ENCODE data around the gene CEP43. TPM values are rescaled to one million over a fixed set of nuclear protein-coding genes. Genes with fewer than 3 reads are reported as not detected.
A peak's percentile ranks its signal among the peaks of the same experiment; 100 is the strongest.

The CEP43 gene
- total and polyA plus RNA-seq, 8 donors: 7.5 to 99.6 (median 13.8) TPM

DNA sequence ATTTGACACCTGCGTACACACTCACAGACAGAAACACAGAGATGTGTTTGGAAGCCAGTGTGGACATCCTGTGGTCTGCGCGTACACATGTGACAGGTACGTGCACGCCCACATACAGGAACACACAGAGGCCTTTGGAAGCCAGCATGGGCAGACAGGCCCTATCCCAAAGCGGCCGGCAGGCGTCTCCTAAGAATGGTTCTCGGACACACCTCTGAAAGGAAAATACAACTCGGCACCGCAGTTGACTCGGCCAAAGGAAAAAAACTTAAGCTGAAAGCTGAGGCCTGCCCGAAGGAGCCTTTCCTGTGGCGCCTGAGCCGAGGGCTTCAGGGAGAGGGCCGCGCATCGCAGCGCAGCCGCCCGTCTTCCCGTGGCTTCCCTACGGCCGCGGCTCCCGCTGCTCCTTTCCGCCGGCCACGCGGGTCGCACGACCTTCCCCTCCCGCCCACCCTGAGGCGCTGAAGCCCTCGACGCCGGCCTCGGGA is 1.4 kb upstream of the CEP43 start:
- no peaks in the 10 kb centered on the region for H3K36me3 ChIP-seq
- intact Hi-C loops (cut with DNase I; ENCODE audit: low total_unique reads): loop anchor here (5.0 kb wide), 1 partner anchor 36 kb away; no protein-coding TSS in a partner anchor
- peak overlapping the region; percentile 66 to 84 (median 82) for H3K27ac ChIP-seq
- peaks cover 16 to 42% (median 34%) of the 10 kb centered on the region in 4 donors for H3K4me1 ChIP-seq
- peak overlapping the region; percentile 84 to 100 (median 91) for H3K4me3 ChIP-seq
- WGBS, 5 donors: 0 to 5% (median 4%) methylated on average over 27 to 38 of the region's 38 CpGs
- DNase-seq: peak; percentile 69 to 90
- no peak for TF ChIP-seq POLR2AphosphoS5 (IDR thresholded peaks at IDR 0.05)
- TF ChIP-seq, protein P1, sequence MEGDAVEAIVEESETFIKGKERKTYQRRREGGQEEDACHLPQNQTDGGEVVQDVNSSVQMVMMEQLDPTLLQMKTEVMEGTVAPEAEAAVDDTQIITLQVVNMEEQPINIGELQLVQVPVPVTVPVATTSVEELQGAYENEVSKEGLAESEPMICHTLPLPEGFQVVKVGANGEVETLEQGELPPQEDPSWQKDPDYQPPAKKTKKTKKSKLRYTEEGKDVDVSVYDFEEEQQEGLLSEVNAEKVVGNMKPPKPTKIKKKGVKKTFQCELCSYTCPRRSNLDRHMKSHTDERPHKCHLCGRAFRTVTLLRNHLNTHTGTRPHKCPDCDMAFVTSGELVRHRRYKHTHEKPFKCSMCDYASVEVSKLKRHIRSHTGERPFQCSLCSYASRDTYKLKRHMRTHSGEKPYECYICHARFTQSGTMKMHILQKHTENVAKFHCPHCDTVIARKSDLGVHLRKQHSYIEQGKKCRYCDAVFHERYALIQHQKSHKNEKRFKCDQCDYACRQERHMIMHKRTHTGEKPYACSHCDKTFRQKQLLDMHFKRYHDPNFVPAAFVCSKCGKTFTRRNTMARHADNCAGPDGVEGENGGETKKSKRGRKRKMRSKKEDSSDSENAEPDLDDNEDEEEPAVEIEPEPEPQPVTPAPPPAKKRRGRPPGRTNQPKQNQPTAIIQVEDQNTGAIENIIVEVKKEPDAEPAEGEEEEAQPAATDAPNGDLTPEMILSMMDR (IDR thresholded peaks at IDR 0.05): peak in 5 of 7 experiments; percentile 16 to 42 (median 32)
- TF ChIP-seq POLR2A (IDR thresholded peaks at IDR 0.05): no peak
- no peak for TF ChIP-seq EP300 (IDR thresholded peaks at IDR 0.05)
- no peaks in the 10 kb centered on the region for H3K9me3 ChIP-seq
- no peaks in the 10 kb centered on the region for H3K27me3 ChIP-seq

DNA sequence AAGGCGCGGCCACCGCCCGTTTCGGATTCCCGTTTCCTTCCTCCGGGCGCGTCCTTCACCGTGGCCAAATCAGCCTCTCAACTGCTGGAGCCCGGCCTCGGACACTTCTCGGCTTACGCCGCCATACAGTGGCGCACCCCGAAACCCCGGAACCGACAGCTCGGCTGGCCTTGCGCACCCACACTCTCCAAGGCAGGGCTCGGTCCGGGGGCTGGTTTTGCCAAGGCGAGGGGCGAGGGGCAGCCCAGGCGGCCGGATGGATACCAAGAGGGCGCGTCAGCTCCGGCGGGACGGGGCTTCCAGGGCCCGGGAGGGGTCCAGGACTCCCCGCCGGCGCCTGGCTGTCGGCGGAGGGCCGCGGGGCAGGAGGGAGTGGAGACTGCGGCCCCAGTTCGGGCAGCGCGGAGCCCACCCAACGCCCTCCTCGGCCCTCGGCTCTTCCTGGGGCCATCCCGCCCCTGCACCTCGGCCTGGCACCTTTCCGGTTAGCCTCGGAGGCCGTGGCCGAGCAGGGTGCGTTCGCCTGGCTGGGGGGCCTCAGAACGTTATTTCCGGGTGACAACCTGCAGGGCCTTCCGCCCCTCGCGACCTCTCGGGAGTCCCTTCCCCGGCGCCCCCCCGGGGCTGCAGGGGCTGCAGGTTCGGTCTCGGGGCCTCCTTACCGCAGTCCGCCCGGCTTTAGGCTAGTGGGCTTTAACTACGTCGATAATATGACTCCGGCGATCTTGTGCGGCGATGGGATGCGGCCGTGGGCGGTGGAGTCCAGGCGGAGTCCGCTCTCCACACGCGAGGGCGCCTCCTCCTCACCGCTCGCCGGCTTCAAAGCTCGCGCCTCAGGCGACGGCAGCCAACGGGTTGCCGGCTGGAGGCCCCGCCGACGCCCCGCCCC is 697 bp upstream of the CEP43 start:
- intact Hi-C loops (cut with DNase I; ENCODE audit: low total_unique reads): loop anchor here (5.0 kb wide), 1 partner anchor 36 kb away; no protein-coding TSS in a partner anchor
- peak; percentile 27 to 54 for DNase-seq
- H3K27ac ChIP-seq: peak overlapping the region; percentile 66 to 84 (median 82)

DNA sequence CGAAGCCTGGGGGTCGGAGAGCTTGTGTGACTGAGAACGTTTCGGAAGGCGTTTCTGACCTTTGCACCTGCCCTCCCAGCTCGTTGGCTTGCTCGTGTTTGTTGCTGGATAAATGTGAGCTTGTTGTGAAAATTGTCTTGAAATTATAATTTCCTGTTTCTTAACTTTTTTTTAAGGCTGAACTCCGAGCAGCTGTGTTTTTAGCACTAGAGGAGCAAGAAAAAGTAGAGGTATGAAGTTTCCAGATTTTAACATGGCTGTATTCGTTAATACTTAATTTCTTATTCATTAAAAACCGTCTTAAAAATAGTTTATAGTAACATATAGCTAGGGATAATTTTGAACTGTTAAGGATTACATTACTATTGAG is 672 bp downstream of the CEP43 start:
- Histone ChIP-seq H3K4me3 (peak overlapping the region; percentile 84 to 100 (median 91)), H3K4me1 (peaks cover 16 to 47% (median 36%) of the 10 kb centered on the region in 4 donors), H3K36me3 (peaks cover 0 to 10% (median 2%) of the 10 kb centered on the region in 4 donors), H3K9me3 (no peaks in the 10 kb centered on the region), H3K27me3 (no peaks in the 10 kb centered on the region), H3K27ac (peak overlapping the region; percentile 59 to 84 (median 82))
- WGBS, 5 donors: 1 to 3% (median 2%) methylated on average over 10 of the region's 10 CpGs
- TF ChIP-seq POLR2A (IDR thresholded peaks at IDR 0.05): no peak
- no peak for DNase-seq
- intact Hi-C loops (cut with DNase I; ENCODE audit: low total_unique reads): loop anchor here (5.0 kb wide), 1 partner anchor 38 kb away; no protein-coding TSS in a partner anchor

More for the DNA sequence above, 697 bp upstream of the CEP43 start:
- H3K9me3 ChIP-seq: no peaks in the 10 kb centered on the region
- WGBS, 5 donors: 0 to 2% (median 1%) methylated on average over 35 to 96 of the region's 96 CpGs
- TF ChIP-seq, protein P1 (IDR thresholded peaks at IDR 0.05): no peak
- TF ChIP-seq POLR2AphosphoS5 (IDR thresholded peaks at IDR 0.05) (no peak), EP300 (IDR thresholded peaks at IDR 0.05) (no peak), POLR2A (IDR thresholded peaks at IDR 0.05) (no peak)
- H3K27me3 ChIP-seq: no peaks in the 10 kb centered on the region
- peaks cover 0 to under 1% (median 0%) of the 10 kb centered on the region in 4 donors for H3K36me3 ChIP-seq
- H3K4me1 ChIP-seq: peaks cover 16 to 42% (median 34%) of the 10 kb centered on the region in 4 donors
- H3K4me3 ChIP-seq: peak overlapping the region; percentile 84 to 100 (median 91)

DNA sequence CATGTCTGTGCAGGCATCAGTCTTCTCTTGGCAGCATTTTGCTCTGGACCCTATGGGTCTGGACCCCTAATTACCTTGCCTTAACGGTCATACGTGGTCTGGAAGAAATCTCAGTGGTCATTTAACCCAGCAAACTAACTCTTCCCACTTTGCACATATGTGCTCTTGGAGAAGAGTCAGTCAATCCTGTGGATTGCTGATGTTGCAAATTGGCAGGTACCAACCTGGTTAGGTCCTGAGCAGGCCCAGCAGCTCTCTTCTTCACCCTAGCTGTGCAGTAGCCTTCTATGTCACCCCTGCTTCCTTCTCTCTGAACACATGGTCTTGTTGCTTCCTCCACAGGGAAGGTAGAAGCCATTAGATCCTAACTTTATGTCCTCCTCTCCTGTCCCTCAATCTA is 1.6 kb downstream of the CEP43 start:
- Histone ChIP-seq H3K27ac (no peak overlapping the region), H3K4me1 (peaks cover 23 to 56% (median 41%) of the 10 kb centered on the region in 4 donors), H3K4me3 (peak overlapping the region in 1 of 4 donors; percentile 84), H3K36me3 (peaks cover 0 to 11% (median 5%) of the 10 kb centered on the region in 4 donors), H3K9me3 (no peaks in the 10 kb centered on the region), H3K27me3 (no peaks in the 10 kb centered on the region)
- no peak for DNase-seq
- intact Hi-C loops (cut with DNase I; ENCODE audit: low total_unique reads): no loop called here
- no peak for TF ChIP-seq POLR2AphosphoS5 (IDR thresholded peaks at IDR 0.05)
- TF ChIP-seq POLR2A (IDR thresholded peaks at IDR 0.05): no peak
- TF ChIP-seq EP300 (IDR thresholded peaks at IDR 0.05): no peak
- TF ChIP-seq, protein P1 (IDR thresholded peaks at IDR 0.05): no peak
- WGBS, 5 donors: 56 to 85% (median 78%) methylated on average over 2 of the region's 2 CpGs
